CD14-positive monocyte (primary cell): ENCODE measurements around the gene CD80. TPM values are rescaled to one million over a fixed set of nuclear protein-coding genes. Genes with fewer than 3 reads are reported as not detected.

Source experiments
- DNase-seq, 3 donors: peaks; one replicate each; pipeline ENCODE4 v3.0.0-alpha.2; 2011 to 2022
- H2AFZ ChIP-seq: 2 replicates; pipeline ENCODE4 v1.6.0; 2012; ENCODE audit warnings: mild to moderate bottlenecking, low read depth, low read length, inconsistent platforms; ENCODE audit not compliant: insufficient read depth, poor library complexity, severe bottlenecking
- H3K27ac ChIP-seq, 2 donors: 1 replicate in 1 of 2; 2 replicates in 1 of 2; pipeline ENCODE4 v1.5.1; 2012 to 2013; ENCODE audit warnings: low read length in 2 of 2, control low read depth in 1 of 2, inconsistent platforms in 1 of 2, low read depth in 1 of 2, mild to moderate bottlenecking in 1 of 2
- H3K27me3 ChIP-seq, 2 donors: one replicate each; pipeline versions ENCODE4 v1.6.0 to v1.6.1; 2011 to 2013; ENCODE audit warnings: low read length in 2 of 2; ENCODE audit not compliant: control insufficient read depth in 2 of 2, insufficient read depth in 2 of 2
- H3K36me3 ChIP-seq, 2 donors: replicated peaks in 1 of 2; 1 replicate in 1 of 2; 2 replicates in 1 of 2; pipeline versions ENCODE4 v1.5.1 to v1.6.1; 2012 to 2013; ENCODE audit warnings: low read length in 2 of 2, control low read depth in 1 of 2, inconsistent platforms in 1 of 2, mild to moderate bottlenecking in 1 of 2; ENCODE audit not compliant: insufficient read depth in 2 of 2, control insufficient read depth in 1 of 2
- H3K4me1 ChIP-seq, 2 donors: 1 replicate in 1 of 2; 2 replicates in 1 of 2; pipeline versions ENCODE4 v1.5.1 to v1.6.1; 2012 to 2013; ENCODE audit warnings: low read length in 2 of 2, control low read depth in 1 of 2, inconsistent platforms in 1 of 2, mild to moderate bottlenecking in 1 of 2, moderate library complexity in 1 of 2; ENCODE audit not compliant: insufficient read depth in 2 of 2, control insufficient read depth in 1 of 2
- H3K4me2 ChIP-seq: replicated peaks from 2 replicates; pipeline ENCODE3; 2012; ENCODE audit warnings: low read length, moderate library complexity, mild to moderate bottlenecking; ENCODE audit not compliant: poor library complexity, severe bottlenecking; ENCODE audit errors: extremely low read depth
- H3K4me3 ChIP-seq, 3 experiments: fragments of 200-600 bp in 1 of 3; sonication (generic) in 1 of 3; replicated peaks in 1 of 3; 1 replicate in 2 of 3; 2 replicates in 1 of 3; pipeline ENCODE4 v1.5.1; 2011 to 2013; ENCODE audit warnings: low read length in 3 of 3, mild to moderate bottlenecking in 3 of 3, control low read depth in 2 of 3, low read depth in 2 of 3, inconsistent platforms in 1 of 3, moderate library complexity in 1 of 3
- H3K79me2 ChIP-seq: 2 replicates; pipeline ENCODE4 v1.6.0; 2012; ENCODE audit warnings: mild to moderate bottlenecking, control low read depth, inconsistent platforms, low read length, moderate library complexity; ENCODE audit not compliant: insufficient read depth
- H3K9ac ChIP-seq: 2 replicates; pipeline ENCODE4 v1.6.0; 2017; ENCODE audit warnings: low read length, mild to moderate bottlenecking; ENCODE audit not compliant: insufficient read depth, poor library complexity, severe bottlenecking
- H3K9me3 ChIP-seq, 2 donors: replicated peaks in 1 of 2; 1 replicate in 1 of 2; 2 replicates in 1 of 2; pipeline versions ENCODE4 v1.5.1 to v1.6.1; 2012 to 2013; ENCODE audit warnings: low read length in 2 of 2, control low read depth in 1 of 2; ENCODE audit not compliant: control insufficient read depth in 1 of 2, insufficient read depth in 1 of 2
- H4K20me1 ChIP-seq: 2 replicates; pipeline ENCODE4 v1.6.0; 2012; ENCODE audit warnings: mild to moderate bottlenecking, low read length, control low read depth, moderate library complexity; ENCODE audit not compliant: insufficient read depth
- H3K27ac Mint-ChIP-seq, 7 donors: one replicate each; pipeline ENCODE4 v1.8.0; 2020; ENCODE audit warnings: mild to moderate bottlenecking in 7 of 7, mixed read lengths in 7 of 7, moderate library complexity in 6 of 7, inconsistent platforms in 2 of 7
- H3K27me3 Mint-ChIP-seq, 3 donors: one replicate each; pipeline ENCODE4 v1.8.0; 2021 to 2022; ENCODE audit warnings: low read depth in 3 of 3, mild to moderate bottlenecking in 3 of 3, mixed read lengths in 3 of 3, moderate library complexity in 3 of 3, inconsistent platforms in 1 of 3
- H3K36me3 Mint-ChIP-seq, 2 donors: one replicate each; pipeline ENCODE4 v1.8.0; 2020; ENCODE audit warnings: mixed read lengths in 2 of 2, inconsistent platforms in 1 of 2, mild to moderate bottlenecking in 1 of 2
- H3K4me1 Mint-ChIP-seq: one replicate; pipeline ENCODE4 v1.8.0; 2020; ENCODE audit warnings: mild to moderate bottlenecking, mixed read lengths
- H3K4me3 Mint-ChIP-seq, 2 donors: one replicate each; pipeline ENCODE4 v1.8.0; 2020; ENCODE audit warnings: mild to moderate bottlenecking in 2 of 2, mixed read lengths in 2 of 2, moderate library complexity in 1 of 2
- H3K9me3 Mint-ChIP-seq, 7 donors: one replicate each; pipeline ENCODE4 v1.8.0; 2020 to 2022; ENCODE audit warnings: mixed read lengths in 7 of 7, mild to moderate bottlenecking in 6 of 7, moderate library complexity in 6 of 7, inconsistent platforms in 2 of 7
- WGBS: methylation state at CpG from one replicate; pipeline ENCODE4 v1.1.5; 2013; ENCODE audit warnings: missing lambda C conversion rate; ENCODE audit not compliant: insufficient coverage; 5-methylcytosine and 5-hydroxymethylcytosine counted together
- intact Hi-C, 2 donors: fragments of 100-400 bp; cut with micrococcal nuclease; formaldehyde crosslinking; loops; one replicate each; pipeline versions ENCODE4 v1.15.0 to v1.15.1; 2023
- polyA plus RNA-seq, 3 donors: library from polyadenylated mRNA; depleted of rRNA in 1 of 3; unstranded in 2 of 3; stranded (reverse) in 1 of 3; fragments of 300-500 nt in 2 of 3; fragments of >200 nt in 1 of 3; fragmentation: Illumina TruSeq in 2 of 3; gene quantifications; 1 replicate in 2 of 3; 2 replicates in 1 of 3; pipeline ENCODE4 v1.2.3, GENCODE V29; 2012 to 2021
- TF ChIP-seq, protein P1 (sequence below): fragments of 200-600 bp; IDR thresholded peaks from one replicate; pipeline ENCODE4 v1.8.0; 2022; ENCODE audit warnings: antibody characterized with exemption, mild to moderate bottlenecking

Gene CD80
- polyA plus RNA-seq, 3 donors = 0.47 to 0.87 (median 0.47) TPM

DNA sequence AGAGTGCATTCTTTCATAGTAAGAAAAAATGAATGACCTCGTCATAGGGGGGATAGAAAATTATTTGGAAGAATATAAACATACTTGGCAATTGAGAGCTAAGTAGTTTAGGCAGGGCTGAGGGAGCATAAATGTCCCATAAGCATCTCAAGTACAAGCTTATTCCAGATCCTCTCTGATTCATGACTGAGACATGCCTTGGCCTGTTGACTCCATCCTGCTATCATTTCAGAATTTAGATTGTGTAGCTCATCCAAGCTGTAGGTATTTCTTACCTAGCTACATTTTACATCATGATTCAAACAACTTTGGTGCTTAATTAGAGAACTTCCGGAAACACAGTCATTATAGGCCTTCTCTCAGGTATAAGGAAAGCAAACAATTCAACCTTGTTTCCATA lies 78.3 kb downstream of the CD80 start:
- H3K9me3 Mint-ChIP-seq = peaks cover 0 to 1% (median 0%) of the 10 kb centered on the region in 7 donors
- intact Hi-C loops = no loop called here
- no peaks in the 10 kb centered on the region for H3K9me3 ChIP-seq
- peaks cover 55 to 100% of the 10 kb centered on the region in 2 donors for H3K36me3 ChIP-seq
- H3K4me1 Mint-ChIP-seq = no peaks in the 10 kb centered on the region
- no peaks in the 10 kb centered on the region for H3K27me3 Mint-ChIP-seq
- H3K27ac ChIP-seq = no peak overlapping the region
- no peaks in the 10 kb centered on the region for H3K79me2 ChIP-seq
- peaks cover 75 to 79% of the 10 kb centered on the region in 2 donors for H3K36me3 Mint-ChIP-seq
- H2AFZ ChIP-seq = no peak overlapping the region
- H3K27ac Mint-ChIP-seq = no peak overlapping the region
- WGBS = no CpG with 5 or more reads among the region's 2 CpGs
- H3K27me3 ChIP-seq = no peaks in the 10 kb centered on the region
- TF ChIP-seq, protein P1, sequence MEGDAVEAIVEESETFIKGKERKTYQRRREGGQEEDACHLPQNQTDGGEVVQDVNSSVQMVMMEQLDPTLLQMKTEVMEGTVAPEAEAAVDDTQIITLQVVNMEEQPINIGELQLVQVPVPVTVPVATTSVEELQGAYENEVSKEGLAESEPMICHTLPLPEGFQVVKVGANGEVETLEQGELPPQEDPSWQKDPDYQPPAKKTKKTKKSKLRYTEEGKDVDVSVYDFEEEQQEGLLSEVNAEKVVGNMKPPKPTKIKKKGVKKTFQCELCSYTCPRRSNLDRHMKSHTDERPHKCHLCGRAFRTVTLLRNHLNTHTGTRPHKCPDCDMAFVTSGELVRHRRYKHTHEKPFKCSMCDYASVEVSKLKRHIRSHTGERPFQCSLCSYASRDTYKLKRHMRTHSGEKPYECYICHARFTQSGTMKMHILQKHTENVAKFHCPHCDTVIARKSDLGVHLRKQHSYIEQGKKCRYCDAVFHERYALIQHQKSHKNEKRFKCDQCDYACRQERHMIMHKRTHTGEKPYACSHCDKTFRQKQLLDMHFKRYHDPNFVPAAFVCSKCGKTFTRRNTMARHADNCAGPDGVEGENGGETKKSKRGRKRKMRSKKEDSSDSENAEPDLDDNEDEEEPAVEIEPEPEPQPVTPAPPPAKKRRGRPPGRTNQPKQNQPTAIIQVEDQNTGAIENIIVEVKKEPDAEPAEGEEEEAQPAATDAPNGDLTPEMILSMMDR = no peak
- H3K4me3 Mint-ChIP-seq = no peak overlapping the region
- H3K4me2 ChIP-seq = no peak overlapping the region
- no peak overlapping the region for H3K9ac ChIP-seq
- no peaks in the 10 kb centered on the region for H3K4me1 ChIP-seq
- H4K20me1 ChIP-seq = no peaks in the 10 kb centered on the region
- no peak overlapping the region for H3K4me3 ChIP-seq
- DNase-seq = no peak

Other genes starting within 250 kb of the CD80 start
- 10 to 100 TPM in 2 of 3 donors, 1 to 10 TPM in 1; 9.6 to 12.2 (median 11.6) TPM for gene TMEM39A, start 96.0 kb downstream of the CD80 start, polyA plus RNA-seq
- 10 to 100 TPM; 10.1 to 34.8 (median 30.3) TPM for gene POGLUT1, start 90.7 kb downstream of the CD80 start, polyA plus RNA-seq
- gene TIMMDC1, start 61.1 kb downstream of the CD80 start, polyA plus RNA-seq = 10 to 100 TPM; 34.1 to 81.1 (median 78.2) TPM
- gene ADPRH, start 19.9 kb upstream of the CD80 start, polyA plus RNA-seq = 10 to 100 TPM; 10.6 to 37.8 (median 31.5) TPM
- gene PLA1A, start 38.3 kb upstream of the CD80 start, polyA plus RNA-seq = under 1 TPM in 1 of 3 donors, not detected in 2; 0.36 TPM
- gene POPDC2, start 101.0 kb upstream of the CD80 start, polyA plus RNA-seq = 1 to 10 TPM in 1 of 3 donors, under 1 TPM in 2; 0.58 to 6.7 (median 0.63) TPM
- 10 to 100 TPM; 23.0 to 83.6 (median 81.6) TPM for gene COX17, start 117.8 kb upstream of the CD80 start, polyA plus RNA-seq
- under 1 TPM in 1 of 3 donors, not detected in 2; 0.14 TPM for gene CFAP91, start 143.4 kb upstream of the CD80 start, polyA plus RNA-seq
- gene NR1I2, start 222.5 kb upstream of the CD80 start, polyA plus RNA-seq = under 1 TPM in 1 of 3 donors, not detected in 2; 0.07 TPM